Neural crest cell (in vitro differentiated cells): ENCODE results near the gene ENTPD5. TPM values are rescaled to one million over a fixed set of nuclear protein-coding genes. Genes with fewer than 3 reads are reported as not detected.
"Not testable (repeated sequence)": the region's sequence is repeated elsewhere in the genome, so short reads cannot be mapped to it uniquely, and the experiment has no call there.

Experiments used
- DNase-seq: peaks from one replicate; pipeline ENCODE4 v3.0.0; 2021; ENCODE audit warnings: low read depth, mixed read lengths, low spot score
- H3K27ac Mint-ChIP-seq: one replicate; pipeline ENCODE4 v1.8.0; 2021; ENCODE audit warnings: mild to moderate bottlenecking, mixed read lengths; ENCODE audit not compliant: unreplicated experiment
- H3K27me3 Mint-ChIP-seq: 2 replicates; pipeline ENCODE4 v1.8.0; 2021; ENCODE audit warnings: low read depth, mild to moderate bottlenecking, mixed read lengths
- H3K36me3 Mint-ChIP-seq: 2 replicates; pipeline ENCODE4 v1.8.0; 2021; ENCODE audit warnings: low read depth, mild to moderate bottlenecking, mixed read lengths
- H3K4me1 Mint-ChIP-seq: 2 replicates; pipeline ENCODE4 v1.8.0; 2021; ENCODE audit warnings: mixed read lengths
- H3K4me3 Mint-ChIP-seq: one replicate; pipeline ENCODE4 v1.8.0; 2021; ENCODE audit warnings: mild to moderate bottlenecking, mixed read lengths
- H3K9me3 Mint-ChIP-seq: 2 replicates; pipeline ENCODE4 v1.8.0; 2021; ENCODE audit warnings: mixed read lengths
- CTCF ChIP-seq: fragments of 200-600 bp; sonication (generic); conservative IDR thresholded peaks from 2 replicates; pipeline ENCODE4 v1.5.0; 2021; ENCODE audit warnings: antibody characterized with exemption, mild to moderate bottlenecking
- total RNA-seq: library from RNA; stranded (reverse); gene quantifications from 2 replicates; pipeline ENCODE4 v1.2.1, GENCODE V29; 2021

ENTPD5 gene
- total RNA-seq, 1 donor from 2014 or later: 9.5 TPM

GRCh38 chr14:73991092-73991491 lies 28.0 kb downstream of the ENTPD5 start:
- TF ChIP-seq CTCF: no peak
- Mint-ChIP-seq H3K36me3 (peaks cover 4% of the 10 kb centered on the region), H3K9me3 (no peaks in the 10 kb centered on the region), H3K27ac (no peak overlapping the region), H3K27me3 (no peaks in the 10 kb centered on the region), H3K4me3 (no peak overlapping the region), H3K4me1 (no peaks in the 10 kb centered on the region)
- DNase-seq: no peak

GRCh38 chr14:73988656-73989055 lies 30.4 kb downstream of the ENTPD5 start:
- not testable (repeated sequence) for H3K9me3 Mint-ChIP-seq, H3K27ac Mint-ChIP-seq, H3K27me3 Mint-ChIP-seq, H3K4me3 Mint-ChIP-seq, H3K4me1 Mint-ChIP-seq, DNase-seq
- H3K36me3 Mint-ChIP-seq: peaks cover 12% of the 10 kb centered on the region

GRCh38 chr14:73988065-73988464 lies 31.0 kb downstream of the ENTPD5 start:
- no peak for TF ChIP-seq CTCF
- no peak for DNase-seq
- Mint-ChIP-seq H3K27me3 (no peaks in the 10 kb centered on the region), H3K36me3 (peaks cover 12% of the 10 kb centered on the region), H3K27ac (no peak overlapping the region), H3K9me3 (no peaks in the 10 kb centered on the region), H3K4me3 (no peak overlapping the region), H3K4me1 (no peaks in the 10 kb centered on the region)

- H3K27ac Mint-ChIP-seq: no peak overlapping the region
- no peak for DNase-seq
- H3K27me3 Mint-ChIP-seq: no peaks in the 10 kb centered on the region
- H3K9me3 Mint-ChIP-seq: no peaks in the 10 kb centered on the region
- no peak overlapping the region for H3K4me3 Mint-ChIP-seq
- H3K36me3 Mint-ChIP-seq: no peaks in the 10 kb centered on the region
- no peak for TF ChIP-seq CTCF
- H3K4me1 Mint-ChIP-seq: no peaks in the 10 kb centered on the region
These were observed 41.2 kb downstream of the ENTPD5 start for GRCh38 chr14:73977896-73978295.

- H3K4me1 Mint-ChIP-seq: no peaks in the 10 kb centered on the region
- no peak for TF ChIP-seq CTCF
- H3K27me3 Mint-ChIP-seq: no peaks in the 10 kb centered on the region
- no peak for DNase-seq
- no peaks in the 10 kb centered on the region for H3K36me3 Mint-ChIP-seq
- no peaks in the 10 kb centered on the region for H3K9me3 Mint-ChIP-seq
- no peak overlapping the region for H3K27ac Mint-ChIP-seq
- no peak overlapping the region for H3K4me3 Mint-ChIP-seq
These were observed 43.0 kb downstream of the ENTPD5 start for GRCh38 chr14:73976125-73976524.

GRCh38 chr14:73973497-73973896 lies 45.6 kb downstream of the ENTPD5 start:
- Mint-ChIP-seq H3K4me3 (no peak overlapping the region), H3K9me3 (no peaks in the 10 kb centered on the region), H3K27ac (no peak overlapping the region), H3K4me1 (no peaks in the 10 kb centered on the region), H3K27me3 (no peaks in the 10 kb centered on the region), H3K36me3 (no peaks in the 10 kb centered on the region)
- TF ChIP-seq CTCF: no peak
- DNase-seq: no peak
